WTC11 (cell line): ENCODE measurements around the gene ALG6.

Experiments used
- CREM ChIP-seq: sonication (generic); formaldehyde crosslinking; IDR thresholded peaks from 2 replicates; pipeline ENCODE4 v1.8.1; 2022; ENCODE audit warnings: mild to moderate bottlenecking, missing genetic modification reagents, moderate library complexity
- CTCF ChIP-seq: fragments of 200-600 bp; IDR thresholded peaks from 2 replicates; pipeline ENCODE4 v1.8.0; 2022; ENCODE audit warnings: antibody characterized with exemption
- IRF2 ChIP-seq: sonication (generic); formaldehyde crosslinking; IDR thresholded peaks from 2 replicates; pipeline ENCODE4 v1.8.0; 2022; ENCODE audit warnings: low read depth, missing genetic modification reagents, borderline replicate concordance
- JAZF1 ChIP-seq: fragments of 250-450 bp; sonication (Bioruptor Pico); IDR thresholded peaks from 2 replicates; pipeline ENCODE4 v1.9.0; 2021; ENCODE audit warnings: moderate library complexity, mild to moderate bottlenecking, inconsistent platforms
- NR1H2 ChIP-seq: sonication (generic); formaldehyde crosslinking; IDR thresholded peaks from 2 replicates; pipeline ENCODE4 v1.9.0; 2021; ENCODE audit warnings: mild to moderate bottlenecking, moderate library complexity, missing genetic modification reagents
- PREB ChIP-seq: sonication (generic); formaldehyde crosslinking; IDR thresholded peaks from 2 replicates; pipeline ENCODE4 v1.8.1; 2022; ENCODE audit warnings: mild to moderate bottlenecking, missing genetic modification reagents, moderate library complexity, borderline replicate concordance
- TEAD1 ChIP-seq: sonication (generic); formaldehyde crosslinking; IDR thresholded peaks from 2 replicates; pipeline ENCODE4 v1.8.0; 2022; ENCODE audit warnings: mild to moderate bottlenecking, missing genetic modification reagents
- USF2 ChIP-seq: sonication (generic); formaldehyde crosslinking; IDR thresholded peaks from 2 replicates; pipeline ENCODE4 v1.8.1; 2023; ENCODE audit warnings: mild to moderate bottlenecking, missing genetic modification reagents, moderate library complexity
- TF ChIP-seq, protein P1 (sequence below): sonication (generic); formaldehyde crosslinking; IDR thresholded peaks from 2 replicates; pipeline ENCODE4 v1.8.1; 2023; ENCODE audit warnings: mild to moderate bottlenecking, moderate library complexity, missing genetic modification reagents
- TF ChIP-seq, protein P2 (sequence below): sonication (generic); formaldehyde crosslinking; IDR thresholded peaks from 2 replicates; pipeline ENCODE4 v1.8.0; 2022; ENCODE audit warnings: mild to moderate bottlenecking, missing genetic modification reagents

GRCh38 chr1:63366908-63367214 lies 566 bp upstream of the ALG6 start:
- TF ChIP-seq CTCF (no peak), TEAD1 (CRISPR knock-in tag) (no peak), NR1H2 (CRISPR knock-in tag) (no peak), IRF2 (CRISPR knock-in tag) (no peak), CREM (CRISPR knock-in tag) (no peak), JAZF1 (CRISPR knock-in tag) (no peak), PREB (CRISPR knock-in tag) (no peak), USF2 (CRISPR knock-in tag) (no peak)
- TF ChIP-seq, protein P1, sequence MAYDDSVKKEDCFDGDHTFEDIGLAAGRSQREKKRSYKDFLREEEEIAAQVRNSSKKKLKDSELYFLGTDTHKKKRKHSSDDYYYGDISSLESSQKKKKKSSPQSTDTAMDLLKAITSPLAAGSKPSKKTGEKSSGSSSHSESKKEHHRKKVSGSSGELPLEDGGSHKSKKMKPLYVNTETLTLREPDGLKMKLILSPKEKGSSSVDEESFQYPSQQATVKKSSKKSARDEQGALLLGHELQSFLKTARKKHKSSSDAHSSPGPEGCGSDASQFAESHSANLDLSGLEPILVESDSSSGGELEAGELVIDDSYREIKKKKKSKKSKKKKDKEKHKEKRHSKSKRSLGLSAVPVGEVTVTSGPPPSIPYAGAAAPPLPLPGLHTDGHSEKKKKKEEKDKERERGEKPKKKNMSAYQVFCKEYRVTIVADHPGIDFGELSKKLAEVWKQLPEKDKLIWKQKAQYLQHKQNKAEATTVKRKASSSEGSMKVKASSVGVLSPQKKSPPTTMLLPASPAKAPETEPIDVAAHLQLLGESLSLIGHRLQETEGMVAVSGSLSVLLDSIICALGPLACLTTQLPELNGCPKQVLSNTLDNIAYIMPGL (CRISPR knock-in tag), result no peak
- TF ChIP-seq, protein P2, sequence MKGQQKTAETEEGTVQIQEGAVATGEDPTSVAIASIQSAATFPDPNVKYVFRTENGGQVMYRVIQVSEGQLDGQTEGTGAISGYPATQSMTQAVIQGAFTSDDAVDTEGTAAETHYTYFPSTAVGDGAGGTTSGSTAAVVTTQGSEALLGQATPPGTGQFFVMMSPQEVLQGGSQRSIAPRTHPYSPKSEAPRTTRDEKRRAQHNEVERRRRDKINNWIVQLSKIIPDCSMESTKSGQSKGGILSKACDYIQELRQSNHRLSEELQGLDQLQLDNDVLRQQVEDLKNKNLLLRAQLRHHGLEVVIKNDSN (CRISPR knock-in tag), result no peak
